LNCAP (cell line): ENCODE measurements around the gene VPS41.

Experiments used
- CTCF ChIP-seq: fragments of 450-650 bp; IDR thresholded peaks from 2 replicates; pipeline ENCODE4 v1.5.1; 2017; ENCODE audit warnings: mild to moderate bottlenecking

VPS41 gene

GRCh38 chr7:38855386-38855785 is 53.6 kb downstream of the VPS41 start:
- TF ChIP-seq CTCF: no peak

GRCh38 chr7:38851321-38851720 is 57.7 kb downstream of the VPS41 start:
- no peak for TF ChIP-seq CTCF

GRCh38 chr7:38846280-38846679 is 62.7 kb downstream of the VPS41 start:
- no peak for TF ChIP-seq CTCF

GRCh38 chr7:38844952-38845563 is 63.9 kb downstream of the VPS41 start:
- no peak for TF ChIP-seq CTCF

GRCh38 chr7:38842746-38843145 is 66.2 kb downstream of the VPS41 start:
- no peak for TF ChIP-seq CTCF

- TF ChIP-seq CTCF: no peak
Measured at GRCh38 chr7:38840736-38841460, 68.1 kb downstream of the VPS41 start.

- no peak for TF ChIP-seq CTCF
Measured at GRCh38 chr7:38839851-38840250, 69.1 kb downstream of the VPS41 start.
